Common myeloid progenitor, CD34-positive (primary cell): Measurements from ENCODE around the gene VWC2L.

ENCODE experiments used
- CTCF ChIA-PET: fragments of 350-600 bp; sonication (Branson Sonifier 250); formaldehyde crosslinking; loops from one replicate; lab custom pipeline; 2021; ENCODE audit warnings: antibody characterized with exemption; lab: Charles Lee
- POLR2A ChIA-PET: fragments of 350-600 bp; sonication (Branson Sonifier 250); formaldehyde crosslinking; loops from one replicate; lab custom pipeline; 2021; ENCODE audit warnings: antibody characterized with exemption; lab: Charles Lee
- DNase-seq, 3 donors: peaks; one replicate each; pipeline versions ENCODE4 v3.0.0 to v3.0.0-alpha.2; 2013
- H3K27ac ChIP-seq, 2 experiments: 1 replicate in 1 of 2; 2 replicates in 1 of 2; pipeline ENCODE4 v1.7.0; 2013; ENCODE audit warnings: inconsistent platforms in 2 of 2, low read length in 2 of 2, mild to moderate bottlenecking in 2 of 2, low read depth in 1 of 2, moderate library complexity in 1 of 2; ENCODE audit not compliant: severe bottlenecking in 2 of 2, insufficient read depth in 1 of 2, poor library complexity in 1 of 2
- H3K27me3 ChIP-seq, 5 experiments: replicated peaks in 2 of 5; 1 replicate in 3 of 5; 2 replicates in 2 of 5; pipeline versions ENCODE4 v1.6.1 to v1.7.0; 2013; ENCODE audit warnings: low read length in 4 of 5, mild to moderate bottlenecking in 2 of 5, moderate library complexity in 2 of 5, inconsistent platforms in 1 of 5; ENCODE audit not compliant: insufficient read depth in 5 of 5, control insufficient read depth in 4 of 5
- H3K36me3 ChIP-seq, 4 experiments: 1 replicate in 2 of 4; 2 replicates in 2 of 4; pipeline versions ENCODE4 v1.6.1 to v1.7.0; 2013; ENCODE audit warnings: low read length in 3 of 4, control low read depth in 1 of 4, mild to moderate bottlenecking in 1 of 4; ENCODE audit not compliant: control insufficient read depth in 4 of 4, insufficient read depth in 4 of 4
- H3K4me1 ChIP-seq, 4 experiments: 1 replicate in 3 of 4; 2 replicates in 1 of 4; pipeline versions ENCODE4 v1.6.1 to v1.7.1; 2013; ENCODE audit warnings: low read length in 3 of 4, mild to moderate bottlenecking in 3 of 4, control low read depth in 1 of 4, inconsistent platforms in 1 of 4, moderate library complexity in 1 of 4; ENCODE audit not compliant: control insufficient read depth in 4 of 4, insufficient read depth in 4 of 4; ENCODE audit errors: control extremely low read depth in 1 of 4
- H3K4me3 ChIP-seq, 7 experiments: 1 replicate in 4 of 7; 2 replicates in 3 of 7; pipeline versions ENCODE4 v1.5.1 to v1.7.0; 2013; ENCODE audit warnings: mild to moderate bottlenecking in 7 of 7, low read length in 6 of 7, moderate library complexity in 6 of 7, inconsistent platforms in 2 of 7, low read depth in 2 of 7, control low read depth in 1 of 7; ENCODE audit not compliant: insufficient read depth in 4 of 7, control insufficient read depth in 1 of 7; ENCODE audit errors: extremely low read depth in 1 of 7
- H3K9me3 ChIP-seq, 5 experiments: 1 replicate in 4 of 5; 2 replicates in 1 of 5; pipeline versions ENCODE4 v1.6.1 to v1.7.1; 2013; ENCODE audit warnings: low read length in 4 of 5, mild to moderate bottlenecking in 2 of 5, inconsistent platforms in 1 of 5, low read depth in 1 of 5, moderate library complexity in 1 of 5; ENCODE audit not compliant: control insufficient read depth in 4 of 5, insufficient read depth in 2 of 5; ENCODE audit errors: control extremely low read depth in 1 of 5
- WGBS: methylation state at CpG from one replicate; pipeline ENCODE4 v1.1.5; 2013; ENCODE audit not compliant: insufficient coverage; 5-methylcytosine and 5-hydroxymethylcytosine counted together

Gene VWC2L

GRCh38 chr2:214560618-214561190 lies 149.8 kb downstream of the VWC2L start:
- Histone ChIP-seq H3K27ac (no peak overlapping the region), H3K4me3 (no peak overlapping the region), H3K27me3 (no peaks in the 10 kb centered on the region), H3K9me3 (no peaks in the 10 kb centered on the region), H3K4me1 (no peaks in the 10 kb centered on the region), H3K36me3 (no peaks in the 10 kb centered on the region)
- ChIA-PET CTCF (no interaction called here), POLR2A (no interaction called here)
- 83% methylated on average over 1 of the region's 1 CpG for WGBS
- DNase-seq, result no peak

- no peak for DNase-seq
- no peaks in the 10 kb centered on the region for H3K9me3 ChIP-seq
- CTCF ChIA-PET, result no interaction called here
Observed at GRCh38 chr2:214565246-214565645, 154.4 kb downstream of the VWC2L start.

GRCh38 chr2:214566457-214566856 lies 155.6 kb downstream of the VWC2L start:
- Histone ChIP-seq H3K4me1 (no peaks in the 10 kb centered on the region), H3K4me3 (no peak overlapping the region), H3K27me3 (no peaks in the 10 kb centered on the region), H3K36me3 (no peaks in the 10 kb centered on the region), H3K9me3 (no peaks in the 10 kb centered on the region), H3K27ac (no peak overlapping the region)
- ChIA-PET CTCF (no interaction called here), POLR2A (no interaction called here)
- DNase-seq, result no peak
- 100% methylated on average over 1 of the region's 1 CpG for WGBS

More at GRCh38 chr2:214565246-214565645, 154.4 kb downstream of the VWC2L start:
- no peak overlapping the region for H3K27ac ChIP-seq
- no peaks in the 10 kb centered on the region for H3K36me3 ChIP-seq
- POLR2A ChIA-PET, result no interaction called here
- no peak overlapping the region for H3K4me3 ChIP-seq
- no peaks in the 10 kb centered on the region for H3K4me1 ChIP-seq
- WGBS, result no CpG with 5 or more reads among the region's 1 CpG
- H3K27me3 ChIP-seq, result no peaks in the 10 kb centered on the region

- Histone ChIP-seq H3K9me3 (no peaks in the 10 kb centered on the region), H3K4me1 (peaks cover 0 to 3% (median 0%) of the 10 kb centered on the region in 4 experiments), H3K36me3 (no peaks in the 10 kb centered on the region), H3K27me3 (no peaks in the 10 kb centered on the region), H3K27ac (no peak overlapping the region), H3K4me3 (no peak overlapping the region)
- CTCF ChIA-PET, result no interaction called here
- DNase-seq, result no peak
- 97% methylated on average over 3 of the region's 4 CpGs for WGBS
- POLR2A ChIA-PET, result interaction anchor here (0.6 kb wide), 1 partner anchor 18 kb away, joined by 3 read pairs; no protein-coding TSS in a partner anchor
Observed at GRCh38 chr2:214569419-214570035, 158.7 kb downstream of the VWC2L start.

GRCh38 chr2:214574084-214574781 lies 163.4 kb downstream of the VWC2L start:
- 100% methylated on average over 1 of the region's 3 CpGs for WGBS
- POLR2A ChIA-PET, result no interaction called here

GRCh38 chr2:214575030-214575429 lies 164.2 kb downstream of the VWC2L start:
- 6% methylated on average over 2 of the region's 6 CpGs for WGBS
- no peaks in the 10 kb centered on the region for H3K9me3 ChIP-seq
- DNase-seq, result peak in 1 of 3 donors; percentile 28
- H3K27me3 ChIP-seq, result no peaks in the 10 kb centered on the region
- no peak overlapping the region for H3K27ac ChIP-seq
- peak overlapping the region in 2 of 7 experiments; percentile 40 to 50 for H3K4me3 ChIP-seq
- CTCF ChIA-PET, result interaction anchor here (1.4 kb wide), 1 partner anchor 102 kb away, joined by 3 read pairs; no protein-coding TSS in a partner anchor
- no peaks in the 10 kb centered on the region for H3K36me3 ChIP-seq
- POLR2A ChIA-PET, result no interaction called here
- H3K4me1 ChIP-seq, result peaks cover 3 to 8% (median 6%) of the 10 kb centered on the region in 4 experiments

More at GRCh38 chr2:214574084-214574781, 163.4 kb downstream of the VWC2L start:
- Histone ChIP-seq H3K4me1 (peaks cover 3 to 8% (median 6%) of the 10 kb centered on the region in 4 experiments), H3K9me3 (no peaks in the 10 kb centered on the region), H3K36me3 (no peaks in the 10 kb centered on the region), H3K27me3 (no peaks in the 10 kb centered on the region), H3K27ac (no peak overlapping the region), H3K4me3 (no peak overlapping the region)
- peak in 1 of 3 donors; percentile 20 for DNase-seq
- CTCF ChIA-PET, result no interaction called here

- CTCF ChIA-PET, result interaction anchor here (1.4 kb wide), 1 partner anchor 102 kb away, joined by 3 read pairs; no protein-coding TSS in a partner anchor
- H3K36me3 ChIP-seq, result no peaks in the 10 kb centered on the region
- H3K27ac ChIP-seq, result no peak overlapping the region
- peak overlapping the region in 2 of 7 experiments; percentile 40 to 50 for H3K4me3 ChIP-seq
- no peaks in the 10 kb centered on the region for H3K9me3 ChIP-seq
- POLR2A ChIA-PET, result no interaction called here
- DNase-seq, result peak in 1 of 3 donors; percentile 26
- H3K27me3 ChIP-seq, result no peaks in the 10 kb centered on the region
- peaks cover 3 to 8% (median 6%) of the 10 kb centered on the region in 4 experiments for H3K4me1 ChIP-seq
- WGBS, result 48% methylated on average over 6 of the region's 7 CpGs
Observed at GRCh38 chr2:214575465-214575864, 164.6 kb downstream of the VWC2L start.
